ENCODE data around the gene HEPN1.

HEPN1 gene

GRCh38 chr11:124886476-124886875 is 32.6 kb upstream of the HEPN1 start:
- DNase-seq, result no peak

- DNase-seq, result no peak
Observed at GRCh38 chr11:124886978-124887666, 31.9 kb upstream of the HEPN1 start.

- no peak for DNase-seq
Observed at GRCh38 chr11:124887667-124888013, 31.4 kb upstream of the HEPN1 start.

GRCh38 chr11:124889191-124890091 is 29.6 kb upstream of the HEPN1 start:
- DNase-seq, result peak in 1 of 2 donors; percentile 11

- no peak for DNase-seq
Observed at GRCh38 chr11:124890151-124890550, 28.9 kb upstream of the HEPN1 start.

GRCh38 chr11:124890683-124891372 is 28.2 kb upstream of the HEPN1 start:
- peak in 1 of 2 donors; percentile 8 for DNase-seq

- no peak for DNase-seq
Observed at GRCh38 chr11:124891373-124891861, 27.6 kb upstream of the HEPN1 start.

- DNase-seq, result peak in 1 of 2 donors; percentile 7
Observed at GRCh38 chr11:124892146-124892545, 26.9 kb upstream of the HEPN1 start.

- DNase-seq, result peak in 1 of 2 donors; percentile 13
Observed at GRCh38 chr11:124892750-124893454, 26.1 kb upstream of the HEPN1 start.

- peak in 1 of 2 donors; percentile 11 for DNase-seq
Observed at GRCh38 chr11:124893781-124894401, 25.2 kb upstream of the HEPN1 start.

GRCh38 chr11:124894606-124895430 is 24.2 kb upstream of the HEPN1 start:
- peak in 1 of 2 donors; percentile 6 for DNase-seq

- DNase-seq, result peak in 1 of 2 donors; percentile 9
Observed at GRCh38 chr11:124895471-124895971, 23.5 kb upstream of the HEPN1 start.

GRCh38 chr11:124896071-124896750 is 22.8 kb upstream of the HEPN1 start:
- peak in 1 of 2 donors; percentile 11 for DNase-seq

GRCh38 chr11:124896821-124897391 is 22.1 kb upstream of the HEPN1 start:
- peak in 1 of 2 donors; percentile 11 for DNase-seq

GRCh38 chr11:124897674-124898262 is 21.3 kb upstream of the HEPN1 start, which contains the start of gene ROBO4:
Gene ROBO4, minus strand, starts transcription at chr11:124897865. Its CDS starts 70 bp downstream, at chr11:124897795.
- peak in 1 of 2 donors; percentile 12 for DNase-seq

GRCh38 chr11:124898263-124898680 is 20.8 kb upstream of the HEPN1 start:
- no peak for DNase-seq

GRCh38 chr11:124898711-124899110 is 20.3 kb upstream of the HEPN1 start:
- peak in 1 of 2 donors; percentile 4 for DNase-seq

GRCh38 chr11:124899383-124900145 is 19.5 kb upstream of the HEPN1 start:
- DNase-seq, result peak in 1 of 2 donors; percentile 15

All from stimulated activated CD4-positive, alpha-beta T cell treated with anti-CD3 and anti-CD28 coated beads, Interleukin-2, amount 100 ng/mL, for 24 hours (primary cell).